Chondrocyte (in vitro differentiated cells): ENCODE measurements around the gene FGD3. TPM values are rescaled to one million over a fixed set of nuclear protein-coding genes. Genes with fewer than 3 reads are reported as not detected.

Experiments
- DNase-seq: peaks from one replicate; pipeline ENCODE4 v3.0.0; 2021; ENCODE audit warnings: mixed read lengths, low spot score
- H3K27ac Mint-ChIP-seq: one replicate; pipeline ENCODE4 v1.8.0; 2021; ENCODE audit warnings: mild to moderate bottlenecking, moderate library complexity, mixed read lengths; ENCODE audit not compliant: unreplicated experiment
- H3K27me3 Mint-ChIP-seq: 2 replicates; pipeline ENCODE4 v1.8.0; 2021; ENCODE audit warnings: low read depth, mixed read lengths
- H3K36me3 Mint-ChIP-seq: 2 replicates; pipeline ENCODE4 v1.8.0; 2021; ENCODE audit warnings: low read depth, mixed read lengths
- H3K4me1 Mint-ChIP-seq: 2 replicates; pipeline ENCODE4 v1.8.0; 2021; ENCODE audit warnings: low read depth, mild to moderate bottlenecking, mixed read lengths
- H3K4me3 Mint-ChIP-seq: one replicate; pipeline ENCODE4 v1.8.0; 2021; ENCODE audit warnings: mild to moderate bottlenecking, moderate library complexity, mixed read lengths; ENCODE audit not compliant: unreplicated experiment
- H3K9me3 Mint-ChIP-seq: 2 replicates; pipeline ENCODE4 v1.8.0; 2021; ENCODE audit warnings: low read depth, mixed read lengths
- total RNA-seq: library from RNA; stranded (reverse); gene quantifications from 3 replicates; pipeline ENCODE4 v1.2.1, GENCODE V29; 2021
- TF ChIP-seq, protein P1 (sequence below): fragments of 200-600 bp; sonication (generic); IDR thresholded peaks from 2 replicates; pipeline ENCODE4 v1.5.0; 2021; ENCODE audit warnings: antibody characterized with exemption, mild to moderate bottlenecking, moderate library complexity

FGD3 gene
- total RNA-seq, 1 donor from 2014 or later: not detected

GRCh38 chr9:93061260-93061751 is 114.0 kb downstream of the FGD3 start:
- no peaks in the 10 kb centered on the region for H3K9me3 Mint-ChIP-seq
- peaks cover 3% of the 10 kb centered on the region for H3K4me1 Mint-ChIP-seq
- TF ChIP-seq, protein P1, sequence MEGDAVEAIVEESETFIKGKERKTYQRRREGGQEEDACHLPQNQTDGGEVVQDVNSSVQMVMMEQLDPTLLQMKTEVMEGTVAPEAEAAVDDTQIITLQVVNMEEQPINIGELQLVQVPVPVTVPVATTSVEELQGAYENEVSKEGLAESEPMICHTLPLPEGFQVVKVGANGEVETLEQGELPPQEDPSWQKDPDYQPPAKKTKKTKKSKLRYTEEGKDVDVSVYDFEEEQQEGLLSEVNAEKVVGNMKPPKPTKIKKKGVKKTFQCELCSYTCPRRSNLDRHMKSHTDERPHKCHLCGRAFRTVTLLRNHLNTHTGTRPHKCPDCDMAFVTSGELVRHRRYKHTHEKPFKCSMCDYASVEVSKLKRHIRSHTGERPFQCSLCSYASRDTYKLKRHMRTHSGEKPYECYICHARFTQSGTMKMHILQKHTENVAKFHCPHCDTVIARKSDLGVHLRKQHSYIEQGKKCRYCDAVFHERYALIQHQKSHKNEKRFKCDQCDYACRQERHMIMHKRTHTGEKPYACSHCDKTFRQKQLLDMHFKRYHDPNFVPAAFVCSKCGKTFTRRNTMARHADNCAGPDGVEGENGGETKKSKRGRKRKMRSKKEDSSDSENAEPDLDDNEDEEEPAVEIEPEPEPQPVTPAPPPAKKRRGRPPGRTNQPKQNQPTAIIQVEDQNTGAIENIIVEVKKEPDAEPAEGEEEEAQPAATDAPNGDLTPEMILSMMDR: no peak
- peaks cover 15% of the 10 kb centered on the region for H3K27me3 Mint-ChIP-seq
- H3K4me3 Mint-ChIP-seq: no peak overlapping the region
- no peaks in the 10 kb centered on the region for H3K36me3 Mint-ChIP-seq
- H3K27ac Mint-ChIP-seq: no peak overlapping the region
- no peak for DNase-seq

DNA sequence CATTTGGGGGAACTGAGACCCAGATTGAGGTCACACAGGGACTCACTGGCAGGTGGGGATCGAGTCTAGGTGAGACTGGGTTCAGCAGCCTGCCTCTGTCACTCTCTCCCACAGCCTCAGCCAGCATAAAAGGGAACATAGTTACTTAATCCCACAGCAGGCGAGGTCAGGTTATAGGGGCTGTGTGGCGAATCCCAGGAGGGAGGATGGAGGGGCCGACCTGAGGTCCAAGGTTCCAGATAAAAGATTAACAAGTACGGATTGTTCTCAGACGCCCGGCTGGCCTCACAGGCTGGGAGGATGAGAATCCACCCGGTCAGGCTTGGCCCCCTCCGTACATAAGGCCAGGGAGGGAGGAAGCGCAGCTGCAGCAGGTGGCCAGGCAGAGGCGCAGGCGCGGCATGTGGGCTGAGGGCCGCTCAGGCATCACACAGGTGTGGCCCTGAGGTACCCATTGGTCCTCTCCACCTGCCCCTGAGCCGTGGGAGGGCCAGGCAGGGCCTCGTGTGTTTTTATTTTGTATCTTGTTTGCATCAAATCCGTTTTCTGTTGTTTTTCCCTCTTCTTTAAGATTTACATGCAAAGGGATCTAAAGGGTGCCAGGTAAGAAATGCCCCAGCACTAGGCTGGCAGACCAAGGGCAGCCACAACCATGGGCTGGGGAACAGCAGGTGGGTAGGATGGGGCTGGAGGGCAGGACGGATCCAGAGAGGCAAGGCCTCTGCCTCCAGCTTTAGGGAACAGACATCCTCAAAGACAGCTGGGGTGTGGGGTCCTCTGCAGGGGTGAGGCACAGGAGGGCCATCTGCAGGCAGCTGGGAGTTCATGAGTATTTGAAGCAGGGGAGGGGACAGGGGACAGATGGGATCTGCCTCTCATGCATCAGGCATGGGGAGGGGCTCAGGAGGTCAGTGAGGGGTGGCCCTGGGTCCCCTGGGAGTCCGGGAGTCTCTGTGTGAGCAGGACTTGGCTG is 114.8 kb downstream of the FGD3 start:
- Mint-ChIP-seq H3K9me3 (no peaks in the 10 kb centered on the region), H3K27ac (no peak overlapping the region), H3K4me3 (no peak overlapping the region), H3K36me3 (no peaks in the 10 kb centered on the region), H3K4me1 (peaks cover 3% of the 10 kb centered on the region), H3K27me3 (peaks cover 15% of the 10 kb centered on the region)
- DNase-seq: no peak
- TF ChIP-seq, protein P1: no peak

DNA sequence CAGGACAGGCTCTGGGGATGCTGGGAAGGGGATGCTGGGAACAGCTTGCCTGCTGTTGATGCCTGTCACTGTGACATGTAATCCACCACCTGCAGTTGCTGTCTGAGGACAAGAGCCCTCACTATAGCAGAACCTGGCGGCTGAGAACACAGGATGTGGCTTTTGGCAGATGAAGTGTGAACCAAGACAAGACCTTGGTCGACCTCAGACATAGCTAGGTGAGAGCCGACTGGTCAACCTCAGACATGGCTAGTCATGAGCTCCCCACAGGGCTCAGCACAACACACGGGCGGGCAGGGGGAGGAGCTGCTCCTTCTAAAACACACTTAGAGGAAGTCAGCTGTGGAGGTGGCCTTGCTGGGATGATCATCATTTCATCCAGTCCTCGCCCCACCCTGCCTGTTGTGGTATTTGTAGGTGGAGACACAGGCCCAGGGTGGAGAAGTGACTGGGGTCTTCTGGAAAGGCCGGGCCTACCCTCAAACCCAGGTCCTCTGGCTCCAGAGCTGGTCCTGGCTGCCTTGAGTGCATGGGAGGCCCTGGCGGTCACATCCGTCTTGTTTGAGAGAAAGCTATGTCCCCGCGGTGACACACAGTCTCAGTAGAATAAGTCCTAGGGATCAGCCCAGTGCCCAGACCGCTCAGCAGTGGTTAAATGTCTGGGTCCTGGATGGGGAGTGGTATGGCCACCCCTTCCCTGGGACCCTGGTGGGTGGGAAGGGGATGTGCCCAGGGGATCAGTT is 117.2 kb downstream of the FGD3 start:
- H3K27me3 Mint-ChIP-seq: peaks cover 15% of the 10 kb centered on the region
- DNase-seq: no peak
- TF ChIP-seq, protein P1: no peak
- H3K4me3 Mint-ChIP-seq: no peak overlapping the region
- no peaks in the 10 kb centered on the region for H3K4me1 Mint-ChIP-seq
- H3K27ac Mint-ChIP-seq: no peak overlapping the region
- no peaks in the 10 kb centered on the region for H3K36me3 Mint-ChIP-seq
- peaks cover 7% of the 10 kb centered on the region for H3K9me3 Mint-ChIP-seq

GRCh38 chr9:93065135-93065720 is 117.9 kb downstream of the FGD3 start:
- H3K9me3 Mint-ChIP-seq: peaks cover 7% of the 10 kb centered on the region
- no peak for DNase-seq
- TF ChIP-seq, protein P1: no peak
- H3K27me3 Mint-ChIP-seq: peaks cover 13% of the 10 kb centered on the region
- no peaks in the 10 kb centered on the region for H3K4me1 Mint-ChIP-seq
- no peak overlapping the region for H3K4me3 Mint-ChIP-seq
- H3K27ac Mint-ChIP-seq: no peak overlapping the region
- H3K36me3 Mint-ChIP-seq: no peaks in the 10 kb centered on the region
